Pons (tissue), 1 donor: ENCODE results near the gene NOXRED1.
A peak's percentile ranks its signal among the peaks of the same experiment; 100 is the strongest.
"Not testable (repeated sequence)": the region's sequence is repeated elsewhere in the genome, so short reads cannot be mapped to it uniquely, and the experiment has no call there.

Experiments
- DNase-seq: peaks from one replicate; pipeline ENCODE4 v3.0.0-alpha.2; 2016; ENCODE audit warnings: low spot score

Gene NOXRED1, protein sequence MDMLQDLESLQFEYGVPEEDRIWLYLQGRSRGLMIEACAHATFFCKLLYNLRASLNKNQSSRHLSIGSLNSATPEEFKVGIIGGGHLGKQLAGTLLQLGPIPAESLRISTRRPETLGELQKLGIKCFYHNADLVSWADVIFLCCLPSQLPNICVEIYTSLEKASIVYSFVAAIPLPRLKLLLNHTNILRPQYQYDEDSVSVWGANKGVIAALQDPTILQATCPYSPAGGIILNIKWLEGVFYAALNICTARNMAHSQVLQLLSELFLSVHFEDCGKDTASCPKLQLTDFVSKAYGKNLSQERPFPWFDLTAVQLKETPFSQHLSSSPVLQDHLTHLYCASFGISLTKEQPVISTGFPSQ

DNA sequence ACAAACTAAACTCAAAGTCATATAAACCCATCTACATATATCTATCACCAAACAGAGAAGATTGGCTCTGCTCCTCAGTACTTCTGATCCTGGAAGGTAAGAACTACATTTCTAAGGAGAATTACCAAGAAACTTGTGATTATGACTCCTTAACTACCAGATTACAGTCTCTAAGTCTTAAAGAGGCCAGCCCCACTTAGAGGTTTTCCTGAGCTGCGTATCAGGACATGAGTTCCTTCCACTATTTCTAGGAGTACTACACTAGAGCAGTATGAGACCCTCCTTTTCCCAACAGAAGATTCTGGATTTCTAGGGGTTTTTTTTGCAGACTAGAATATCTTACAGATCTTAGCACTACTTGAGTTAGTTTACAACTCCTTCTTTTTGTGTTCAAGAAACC lies at the start of gene NOXRED1:
NOXRED1 (minus strand) TSS at position 101 of the 400 bp plus-strand sequence. CDS start 634 bp downstream, outside the sequence.
- DNase-seq = no peak

- DNase-seq = no peak
These were observed 47.0 kb upstream of the NOXRED1 start for GRCh38 chr14:77470224-77470870.

- no peak for DNase-seq
These were observed 46.2 kb upstream of the NOXRED1 start for GRCh38 chr14:77469539-77469938.

GRCh38 chr14:77469067-77469505 lies 45.8 kb upstream of the NOXRED1 start:
- DNase-seq = no peak

DNA sequence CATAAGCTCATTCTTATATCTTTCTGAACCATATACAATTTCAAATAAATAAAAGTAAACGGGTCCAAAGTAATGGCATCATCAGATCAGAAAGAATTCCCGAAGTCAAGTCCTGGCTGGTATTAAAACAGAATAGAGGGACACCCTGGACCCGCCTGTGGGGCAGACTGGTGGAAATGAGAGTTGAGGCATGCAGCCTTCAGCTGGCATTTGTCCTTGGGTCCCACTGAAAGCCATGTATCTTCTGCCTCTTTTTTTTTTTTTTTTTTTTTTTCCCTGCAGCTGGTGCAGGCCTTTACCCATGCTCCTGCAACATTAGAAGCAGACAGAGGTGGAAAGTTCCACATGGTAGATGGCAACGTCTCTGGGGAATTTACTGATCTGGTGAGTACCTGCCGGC lies 44.5 kb upstream of the NOXRED1 start:
- no peak for DNase-seq

DNA sequence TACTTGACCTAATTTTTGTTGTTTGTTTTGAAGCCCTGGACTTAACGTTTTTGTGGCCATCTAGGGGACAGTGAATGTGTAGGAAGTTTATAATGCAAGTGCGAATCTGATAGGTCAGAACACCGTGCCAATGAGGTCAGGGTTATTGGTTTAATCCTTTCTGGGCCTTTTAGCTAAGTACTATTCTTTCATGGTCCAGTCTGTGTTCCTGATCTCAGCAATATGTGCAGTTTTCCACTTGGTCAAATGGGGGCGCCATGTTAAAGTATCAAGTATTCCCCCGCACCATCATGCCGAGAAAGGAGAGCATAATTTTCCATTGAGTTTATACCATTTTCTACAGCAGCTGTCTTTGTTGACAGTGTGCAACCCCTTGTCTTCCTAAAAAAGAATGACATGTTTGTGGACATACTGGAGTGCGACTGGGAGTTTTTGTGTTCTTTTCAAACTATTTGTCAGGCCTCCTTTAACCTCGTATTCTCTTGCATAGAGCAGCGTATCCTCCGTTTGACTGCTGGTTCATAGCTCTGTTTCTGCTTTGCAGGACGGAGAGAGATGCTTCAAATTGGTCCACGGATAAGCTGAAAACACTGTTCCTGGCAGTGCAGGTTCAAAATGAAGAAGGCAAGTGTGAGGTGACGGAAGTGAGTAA lies 35.9 kb upstream of the NOXRED1 start:
- DNase-seq = peak; percentile 93

DNA sequence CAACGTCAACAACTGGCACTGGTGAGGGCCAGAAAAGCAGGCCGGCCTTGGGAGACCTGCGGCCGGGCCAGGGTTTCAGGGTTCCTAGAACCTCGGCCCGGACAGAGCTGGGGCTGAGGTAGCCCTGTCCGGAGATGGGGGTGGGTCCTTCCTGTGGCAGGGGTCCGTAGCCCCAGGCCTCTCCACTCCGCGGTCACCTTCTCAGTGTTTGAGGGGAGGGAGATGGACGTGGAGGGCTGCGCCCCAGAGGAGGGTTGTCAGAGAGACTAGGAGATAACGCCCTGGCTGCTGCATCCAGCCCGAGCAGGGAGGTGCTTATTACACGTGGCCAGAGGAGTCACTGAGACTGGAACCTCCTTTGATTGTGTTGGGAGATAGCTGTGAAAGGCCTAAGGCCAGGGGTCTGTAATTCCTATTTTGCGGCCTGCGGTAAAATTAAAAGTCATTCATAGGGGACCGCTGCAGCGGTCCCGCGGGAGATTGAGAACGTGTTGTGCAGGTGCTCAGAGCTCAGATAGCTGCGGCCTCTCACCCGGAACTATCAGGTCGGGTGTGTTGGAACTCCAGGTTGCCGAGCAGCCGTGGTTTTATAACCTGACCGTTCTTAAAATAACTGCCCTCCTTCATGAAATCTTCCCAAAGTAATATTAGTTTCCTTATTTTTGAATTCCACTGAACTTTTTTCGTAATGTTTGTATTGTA lies 35.1 kb upstream of the NOXRED1 start:
- DNase-seq = peak; percentile 41

- DNase-seq = peak; percentile 100
These were observed 34.4 kb upstream of the NOXRED1 start, which contains the start of the genes AHSA1 and VIPAS39 for GRCh38 chr14:77457522-77458248. TSS of gene AHSA1 (plus strand) at chr14:77458093. CDS start at chr14:77458190, 97 bp downstream. TSS of gene VIPAS39 (minus strand) at chr14:77457601. CDS start at chr14:77454102, 3,499 bp downstream.

GRCh38 chr14:77457115-77457521 lies 33.8 kb upstream of the NOXRED1 start:
- DNase-seq = no peak

- no peak for DNase-seq
These were observed 32.8 kb upstream of the NOXRED1 start for GRCh38 chr14:77455966-77456640.

DNA sequence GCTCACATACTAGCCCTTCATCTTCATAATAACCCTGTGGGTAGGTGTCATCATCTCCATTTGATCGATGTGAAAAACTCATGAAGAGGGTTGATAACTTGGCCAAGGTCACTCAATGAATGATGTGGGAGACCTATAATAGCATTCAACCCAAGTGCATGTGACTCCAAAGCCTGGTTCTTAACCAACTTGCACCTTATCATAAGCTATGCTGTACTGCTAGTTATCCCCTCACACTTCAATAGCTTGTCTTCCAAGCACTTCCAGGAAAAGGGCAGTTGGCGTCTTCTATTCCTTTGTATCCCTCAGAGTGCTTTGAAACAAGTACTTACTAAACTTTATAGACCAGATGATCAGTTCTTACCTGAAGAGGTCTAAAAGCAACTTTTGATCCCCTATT lies 18.9 kb upstream of the NOXRED1 start:
- no peak for DNase-seq

GRCh38 chr14:77439861-77440260 lies 16.5 kb upstream of the NOXRED1 start:
- no peak for DNase-seq

GRCh38 chr14:77438596-77438995 lies 15.3 kb upstream of the NOXRED1 start:
- no peak for DNase-seq

- DNase-seq = no peak
These were observed 12.7 kb upstream of the NOXRED1 start for GRCh38 chr14:77436042-77436441.

GRCh38 chr14:77426396-77426795 lies 3.1 kb upstream of the NOXRED1 start:
- DNase-seq = no peak

DNA sequence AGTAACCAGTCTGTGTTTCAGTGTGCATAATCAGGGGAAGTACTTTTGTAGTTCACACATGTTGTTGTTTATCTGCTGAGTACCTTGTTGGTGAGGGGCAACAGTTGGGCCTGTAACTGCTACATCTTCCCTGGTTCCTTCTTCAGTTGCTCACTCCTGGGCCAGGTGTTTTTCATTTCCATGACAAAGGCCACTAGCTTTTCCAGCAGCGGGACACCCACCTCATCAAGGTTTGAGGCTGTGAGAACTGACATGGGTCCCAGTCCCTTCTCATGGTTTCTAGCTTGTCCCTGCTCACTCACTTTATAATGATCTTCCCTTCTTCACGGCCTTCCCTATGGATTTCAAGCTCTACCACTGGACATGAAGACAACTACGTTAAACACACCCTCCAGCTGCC lies 1.5 kb upstream of the NOXRED1 start:
- no peak for DNase-seq

GRCh38 chr14:77421201-77421600 lies 2.1 kb downstream of the NOXRED1 start:
- DNase-seq = no peak

DNA sequence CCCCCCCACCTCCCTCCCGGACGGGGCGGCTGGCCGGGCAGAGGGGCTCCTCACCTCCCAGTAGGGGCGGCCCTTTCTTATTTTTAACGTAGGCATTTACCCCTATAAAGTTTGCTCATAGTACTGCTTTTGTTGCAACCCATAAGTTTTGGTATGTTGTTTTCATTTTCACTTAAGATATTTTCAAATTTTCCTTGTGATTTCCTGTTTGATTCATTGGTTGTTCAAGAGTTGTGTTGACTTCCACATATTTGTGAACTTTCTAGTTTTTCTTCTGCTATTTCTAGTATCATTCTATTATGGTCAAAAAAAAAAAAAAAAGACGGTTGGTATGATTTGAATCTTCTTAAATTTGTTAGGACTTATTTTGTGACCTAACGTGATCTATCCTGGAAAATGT lies 6.5 kb downstream of the NOXRED1 start:
- no peak for DNase-seq

GRCh38 chr14:77416098-77416497 lies 7.2 kb downstream of the NOXRED1 start:
- not testable (repeated sequence) for DNase-seq

GRCh38 chr14:77415403-77416030 lies 7.8 kb downstream of the NOXRED1 start:
- DNase-seq = not testable (repeated sequence)
